CD14-positive monocyte (primary cell): ENCODE measurements around the gene WNT3. TPM values are rescaled to one million over a fixed set of nuclear protein-coding genes. Genes with fewer than 3 reads are reported as not detected.
"Not testable (repeated sequence)": the region's sequence is repeated elsewhere in the genome, so short reads cannot be mapped to it uniquely, and the experiment has no call there.

Source experiments
- DNase-seq, 3 donors: peaks; one replicate each; pipeline ENCODE4 v3.0.0-alpha.2; 2011 to 2022
- H2AFZ ChIP-seq: 2 replicates; pipeline ENCODE4 v1.6.0; 2012; ENCODE audit warnings: mild to moderate bottlenecking, low read depth, low read length, inconsistent platforms; ENCODE audit not compliant: insufficient read depth, poor library complexity, severe bottlenecking
- H3K27ac ChIP-seq, 2 donors: 1 replicate in 1 of 2; 2 replicates in 1 of 2; pipeline ENCODE4 v1.5.1; 2012 to 2013; ENCODE audit warnings: low read length in 2 of 2, control low read depth in 1 of 2, inconsistent platforms in 1 of 2, low read depth in 1 of 2, mild to moderate bottlenecking in 1 of 2
- H3K27me3 ChIP-seq, 2 donors: one replicate each; pipeline versions ENCODE4 v1.6.0 to v1.6.1; 2011 to 2013; ENCODE audit warnings: low read length in 2 of 2; ENCODE audit not compliant: control insufficient read depth in 2 of 2, insufficient read depth in 2 of 2
- H3K36me3 ChIP-seq, 2 donors: replicated peaks in 1 of 2; 1 replicate in 1 of 2; 2 replicates in 1 of 2; pipeline versions ENCODE4 v1.5.1 to v1.6.1; 2012 to 2013; ENCODE audit warnings: low read length in 2 of 2, control low read depth in 1 of 2, inconsistent platforms in 1 of 2, mild to moderate bottlenecking in 1 of 2; ENCODE audit not compliant: insufficient read depth in 2 of 2, control insufficient read depth in 1 of 2
- H3K4me1 ChIP-seq, 2 donors: 1 replicate in 1 of 2; 2 replicates in 1 of 2; pipeline versions ENCODE4 v1.5.1 to v1.6.1; 2012 to 2013; ENCODE audit warnings: low read length in 2 of 2, control low read depth in 1 of 2, inconsistent platforms in 1 of 2, mild to moderate bottlenecking in 1 of 2, moderate library complexity in 1 of 2; ENCODE audit not compliant: insufficient read depth in 2 of 2, control insufficient read depth in 1 of 2
- H3K4me2 ChIP-seq: replicated peaks from 2 replicates; pipeline ENCODE3; 2012; ENCODE audit warnings: low read length, moderate library complexity, mild to moderate bottlenecking; ENCODE audit not compliant: poor library complexity, severe bottlenecking; ENCODE audit errors: extremely low read depth
- H3K4me3 ChIP-seq, 3 experiments: fragments of 200-600 bp in 1 of 3; sonication (generic) in 1 of 3; replicated peaks in 1 of 3; 1 replicate in 2 of 3; 2 replicates in 1 of 3; pipeline ENCODE4 v1.5.1; 2011 to 2013; ENCODE audit warnings: low read length in 3 of 3, mild to moderate bottlenecking in 3 of 3, control low read depth in 2 of 3, low read depth in 2 of 3, inconsistent platforms in 1 of 3, moderate library complexity in 1 of 3
- H3K79me2 ChIP-seq: 2 replicates; pipeline ENCODE4 v1.6.0; 2012; ENCODE audit warnings: mild to moderate bottlenecking, control low read depth, inconsistent platforms, low read length, moderate library complexity; ENCODE audit not compliant: insufficient read depth
- H3K9ac ChIP-seq: 2 replicates; pipeline ENCODE4 v1.6.0; 2017; ENCODE audit warnings: low read length, mild to moderate bottlenecking; ENCODE audit not compliant: insufficient read depth, poor library complexity, severe bottlenecking
- H3K9me3 ChIP-seq, 2 donors: replicated peaks in 1 of 2; 1 replicate in 1 of 2; 2 replicates in 1 of 2; pipeline versions ENCODE4 v1.5.1 to v1.6.1; 2012 to 2013; ENCODE audit warnings: low read length in 2 of 2, control low read depth in 1 of 2; ENCODE audit not compliant: control insufficient read depth in 1 of 2, insufficient read depth in 1 of 2
- H4K20me1 ChIP-seq: 2 replicates; pipeline ENCODE4 v1.6.0; 2012; ENCODE audit warnings: mild to moderate bottlenecking, low read length, control low read depth, moderate library complexity; ENCODE audit not compliant: insufficient read depth
- H3K27ac Mint-ChIP-seq, 7 donors: one replicate each; pipeline ENCODE4 v1.8.0; 2020; ENCODE audit warnings: mild to moderate bottlenecking in 7 of 7, mixed read lengths in 7 of 7, moderate library complexity in 6 of 7, inconsistent platforms in 2 of 7
- H3K27me3 Mint-ChIP-seq, 3 donors: one replicate each; pipeline ENCODE4 v1.8.0; 2021 to 2022; ENCODE audit warnings: low read depth in 3 of 3, mild to moderate bottlenecking in 3 of 3, mixed read lengths in 3 of 3, moderate library complexity in 3 of 3, inconsistent platforms in 1 of 3
- H3K36me3 Mint-ChIP-seq, 2 donors: one replicate each; pipeline ENCODE4 v1.8.0; 2020; ENCODE audit warnings: mixed read lengths in 2 of 2, inconsistent platforms in 1 of 2, mild to moderate bottlenecking in 1 of 2
- H3K4me1 Mint-ChIP-seq: one replicate; pipeline ENCODE4 v1.8.0; 2020; ENCODE audit warnings: mild to moderate bottlenecking, mixed read lengths
- H3K4me3 Mint-ChIP-seq, 2 donors: one replicate each; pipeline ENCODE4 v1.8.0; 2020; ENCODE audit warnings: mild to moderate bottlenecking in 2 of 2, mixed read lengths in 2 of 2, moderate library complexity in 1 of 2
- H3K9me3 Mint-ChIP-seq, 7 donors: one replicate each; pipeline ENCODE4 v1.8.0; 2020 to 2022; ENCODE audit warnings: mixed read lengths in 7 of 7, mild to moderate bottlenecking in 6 of 7, moderate library complexity in 6 of 7, inconsistent platforms in 2 of 7
- WGBS: methylation state at CpG from one replicate; pipeline ENCODE4 v1.1.5; 2013; ENCODE audit warnings: missing lambda C conversion rate; ENCODE audit not compliant: insufficient coverage; 5-methylcytosine and 5-hydroxymethylcytosine counted together
- intact Hi-C, 2 donors: fragments of 100-400 bp; cut with micrococcal nuclease; formaldehyde crosslinking; loops; one replicate each; pipeline versions ENCODE4 v1.15.0 to v1.15.1; 2023
- polyA plus RNA-seq, 3 donors: library from polyadenylated mRNA; depleted of rRNA in 1 of 3; unstranded in 2 of 3; stranded (reverse) in 1 of 3; fragments of 300-500 nt in 2 of 3; fragments of >200 nt in 1 of 3; fragmentation: Illumina TruSeq in 2 of 3; gene quantifications; 1 replicate in 2 of 3; 2 replicates in 1 of 3; pipeline ENCODE4 v1.2.3, GENCODE V29; 2012 to 2021
- TF ChIP-seq, protein P1 (sequence below): fragments of 200-600 bp; IDR thresholded peaks from one replicate; pipeline ENCODE4 v1.8.0; 2022; ENCODE audit warnings: antibody characterized with exemption, mild to moderate bottlenecking

WNT3 gene
- polyA plus RNA-seq, 3 donors = 0.01 TPM; not detected in 2

- H3K9me3 Mint-ChIP-seq = no peaks in the 10 kb centered on the region
- H3K9me3 ChIP-seq = no peaks in the 10 kb centered on the region
- no peaks in the 10 kb centered on the region for H3K79me2 ChIP-seq
- no peak overlapping the region for H2AFZ ChIP-seq
- intact Hi-C loops = no loop called here
- no peaks in the 10 kb centered on the region for H3K27me3 ChIP-seq
- no peaks in the 10 kb centered on the region for H3K4me1 ChIP-seq
- TF ChIP-seq, protein P1, sequence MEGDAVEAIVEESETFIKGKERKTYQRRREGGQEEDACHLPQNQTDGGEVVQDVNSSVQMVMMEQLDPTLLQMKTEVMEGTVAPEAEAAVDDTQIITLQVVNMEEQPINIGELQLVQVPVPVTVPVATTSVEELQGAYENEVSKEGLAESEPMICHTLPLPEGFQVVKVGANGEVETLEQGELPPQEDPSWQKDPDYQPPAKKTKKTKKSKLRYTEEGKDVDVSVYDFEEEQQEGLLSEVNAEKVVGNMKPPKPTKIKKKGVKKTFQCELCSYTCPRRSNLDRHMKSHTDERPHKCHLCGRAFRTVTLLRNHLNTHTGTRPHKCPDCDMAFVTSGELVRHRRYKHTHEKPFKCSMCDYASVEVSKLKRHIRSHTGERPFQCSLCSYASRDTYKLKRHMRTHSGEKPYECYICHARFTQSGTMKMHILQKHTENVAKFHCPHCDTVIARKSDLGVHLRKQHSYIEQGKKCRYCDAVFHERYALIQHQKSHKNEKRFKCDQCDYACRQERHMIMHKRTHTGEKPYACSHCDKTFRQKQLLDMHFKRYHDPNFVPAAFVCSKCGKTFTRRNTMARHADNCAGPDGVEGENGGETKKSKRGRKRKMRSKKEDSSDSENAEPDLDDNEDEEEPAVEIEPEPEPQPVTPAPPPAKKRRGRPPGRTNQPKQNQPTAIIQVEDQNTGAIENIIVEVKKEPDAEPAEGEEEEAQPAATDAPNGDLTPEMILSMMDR = no peak
- no peak overlapping the region for H3K27ac ChIP-seq
- H3K9ac ChIP-seq = no peak overlapping the region
- no peak overlapping the region for H3K4me2 ChIP-seq
- H4K20me1 ChIP-seq = no peaks in the 10 kb centered on the region
- H3K4me1 Mint-ChIP-seq = no peaks in the 10 kb centered on the region
- H3K36me3 Mint-ChIP-seq = peaks cover 49 to 67% of the 10 kb centered on the region in 2 donors
- H3K27me3 Mint-ChIP-seq = peaks cover 0 to 1% (median 1%) of the 10 kb centered on the region in 3 donors
- H3K27ac Mint-ChIP-seq = no peak overlapping the region
- peaks cover 44 to 59% of the 10 kb centered on the region in 2 donors for H3K36me3 ChIP-seq
- no peak overlapping the region for H3K4me3 Mint-ChIP-seq
- WGBS = 97% methylated on average over 9 of the region's 9 CpGs
- H3K4me3 ChIP-seq = no peak overlapping the region
- DNase-seq = no peak
Observed at GRCh38 chr17:46759141-46759540, 59.4 kb downstream of the WNT3 start.

DNA sequence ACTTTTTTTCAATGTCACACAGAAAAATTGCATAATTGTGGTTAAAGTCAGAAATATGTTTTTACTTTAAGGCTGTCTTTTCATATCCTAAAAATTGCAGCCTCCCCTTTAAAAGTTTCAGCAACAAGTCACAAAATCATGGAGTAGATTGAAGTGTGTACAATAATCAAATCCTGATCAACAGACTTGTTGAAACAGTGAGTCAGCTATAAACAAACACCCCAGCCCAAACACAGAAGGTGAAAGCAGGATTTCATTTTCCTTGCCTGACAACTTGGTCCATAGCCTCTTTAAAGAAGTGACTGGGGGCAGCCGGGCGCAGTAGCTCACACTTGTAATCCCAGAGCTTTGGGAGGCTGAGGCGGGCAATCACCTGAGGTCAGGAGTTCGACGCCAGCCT is 59.9 kb downstream of the WNT3 start:
- Histone ChIP-seq H4K20me1 (no peaks in the 10 kb centered on the region), H3K4me1 (no peaks in the 10 kb centered on the region), H3K36me3 (peaks cover 49 to 64% of the 10 kb centered on the region in 2 donors), H3K27me3 (no peaks in the 10 kb centered on the region), H3K4me2 (no peak overlapping the region), H3K4me3 (no peak overlapping the region), H3K9me3 (no peaks in the 10 kb centered on the region), H3K79me2 (no peaks in the 10 kb centered on the region), H3K27ac (no peak overlapping the region), H2AFZ (no peak overlapping the region), H3K9ac (no peak overlapping the region)
- TF ChIP-seq, protein P1 = no peak
- no peak overlapping the region for H3K27ac Mint-ChIP-seq
- intact Hi-C loops = no loop called here
- no peaks in the 10 kb centered on the region for H3K4me1 Mint-ChIP-seq
- peaks cover 0 to 1% (median 1%) of the 10 kb centered on the region in 3 donors for H3K27me3 Mint-ChIP-seq
- no peak overlapping the region for H3K4me3 Mint-ChIP-seq
- WGBS = 86% methylated on average over 3 of the region's 5 CpGs
- peaks cover 54 to 72% of the 10 kb centered on the region in 2 donors for H3K36me3 Mint-ChIP-seq
- H3K9me3 Mint-ChIP-seq = no peaks in the 10 kb centered on the region
- DNase-seq = no peak

DNA sequence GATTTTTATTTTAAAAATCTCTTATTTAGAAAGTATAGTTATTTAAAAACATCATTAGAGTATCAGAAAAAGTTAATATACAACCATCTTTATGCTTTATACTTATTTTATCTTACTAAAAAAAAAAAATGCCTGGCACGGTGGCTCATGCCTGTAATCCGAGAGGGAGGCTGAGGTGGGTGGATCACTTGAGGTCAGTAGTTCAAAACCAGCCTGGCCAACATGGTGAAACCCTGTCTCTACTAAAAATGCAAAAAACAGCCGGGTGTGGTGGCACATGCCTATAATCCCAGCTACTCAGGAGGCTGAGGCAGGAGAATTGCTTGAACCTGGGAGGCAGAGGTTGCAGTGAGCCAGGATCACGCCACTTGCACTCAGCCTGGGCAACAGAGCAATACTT is 60.9 kb downstream of the WNT3 start:
- peaks cover 59 to 74% of the 10 kb centered on the region in 2 donors for H3K36me3 ChIP-seq
- H3K4me3 ChIP-seq, H3K4me1 ChIP-seq, H3K27ac ChIP-seq, H2AFZ ChIP-seq, H3K27ac Mint-ChIP-seq, H3K9ac ChIP-seq, H3K9me3 Mint-ChIP-seq, intact Hi-C loops, H4K20me1 ChIP-seq, H3K79me2 ChIP-seq, H3K27me3 ChIP-seq, H3K4me3 Mint-ChIP-seq, H3K27me3 Mint-ChIP-seq, H3K4me2 ChIP-seq, H3K4me1 Mint-ChIP-seq, DNase-seq, H3K9me3 ChIP-seq: not testable (repeated sequence)
- WGBS = no CpG with 5 or more reads among the region's 4 CpGs
- peaks cover 62 to 77% of the 10 kb centered on the region in 2 donors for H3K36me3 Mint-ChIP-seq
